Fibroblast of mammary gland (primary cell): ENCODE data around the gene AAR2.

Experiments
- DNase-seq: peaks from one replicate; pipeline ENCODE4 v3.0.0-alpha.2; 2010; ENCODE audit warnings: low read depth
- H3K4me3 ChIP-seq: 2 replicates; pipeline ENCODE4 v1.5.1; 2011; ENCODE audit warnings: low read depth, mild to moderate bottlenecking, low read length, moderate library complexity; ENCODE audit not compliant: control insufficient read depth
- CTCF ChIP-seq: conservative IDR thresholded peaks from 2 replicates; pipeline ENCODE4 v1.5.1; 2011; ENCODE audit warnings: low read depth, low read length, inconsistent platforms; ENCODE audit not compliant: control insufficient read depth, insufficient read depth

Gene AAR2

DNA sequence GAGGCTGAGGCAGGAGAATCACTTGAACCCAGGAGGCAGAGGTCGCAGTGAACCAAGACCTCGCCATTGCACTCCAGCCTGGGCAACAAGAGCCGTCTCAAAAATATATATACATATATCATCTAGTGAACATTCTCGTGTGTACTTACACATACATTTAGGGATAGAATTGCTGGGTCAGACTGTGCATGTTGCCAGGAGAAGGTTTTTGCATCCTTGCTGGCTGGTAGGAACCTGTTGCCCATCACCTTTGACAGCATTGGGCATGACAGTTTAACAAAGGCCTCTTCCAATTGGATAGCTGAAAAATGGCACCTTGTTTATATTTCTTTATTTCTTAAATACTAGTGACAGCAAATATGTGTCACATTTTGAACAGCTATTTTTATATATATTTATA lies 5.4 kb downstream of the AAR2 start:
- no peak overlapping the region for H3K4me3 ChIP-seq
- TF ChIP-seq CTCF, result no peak
- no peak for DNase-seq

- no peak for DNase-seq
- no peak for TF ChIP-seq CTCF
- no peak overlapping the region for H3K4me3 ChIP-seq
Measured at GRCh38 chr20:36243726-36244125, 7.4 kb downstream of the AAR2 start.

GRCh38 chr20:36246401-36246800 lies 10.1 kb downstream of the AAR2 start:
- DNase-seq, result no peak
- TF ChIP-seq CTCF, result no peak
- no peak overlapping the region for H3K4me3 ChIP-seq

DNA sequence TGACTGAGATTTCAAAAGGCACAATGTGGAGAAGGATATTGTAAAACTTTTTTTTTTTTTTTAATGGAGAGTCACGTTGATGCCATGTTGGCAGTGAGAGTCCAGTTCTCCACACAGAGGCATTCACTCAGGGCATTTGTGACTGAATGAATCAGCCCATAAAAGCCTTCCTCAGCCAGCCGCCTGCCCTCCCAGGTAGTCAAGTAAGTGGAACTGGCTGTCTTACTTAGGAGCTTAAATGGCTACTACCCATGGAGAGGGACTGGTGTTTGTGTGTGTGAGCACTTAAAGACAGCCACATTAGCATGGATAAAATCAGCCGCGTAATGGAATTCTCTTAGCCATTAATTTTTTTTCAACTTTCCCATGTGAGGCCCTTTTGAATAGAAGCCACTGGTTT lies 12.6 kb downstream of the AAR2 start:
- TF ChIP-seq CTCF, result no peak
- DNase-seq, result no peak
- no peak overlapping the region for H3K4me3 ChIP-seq

DNA sequence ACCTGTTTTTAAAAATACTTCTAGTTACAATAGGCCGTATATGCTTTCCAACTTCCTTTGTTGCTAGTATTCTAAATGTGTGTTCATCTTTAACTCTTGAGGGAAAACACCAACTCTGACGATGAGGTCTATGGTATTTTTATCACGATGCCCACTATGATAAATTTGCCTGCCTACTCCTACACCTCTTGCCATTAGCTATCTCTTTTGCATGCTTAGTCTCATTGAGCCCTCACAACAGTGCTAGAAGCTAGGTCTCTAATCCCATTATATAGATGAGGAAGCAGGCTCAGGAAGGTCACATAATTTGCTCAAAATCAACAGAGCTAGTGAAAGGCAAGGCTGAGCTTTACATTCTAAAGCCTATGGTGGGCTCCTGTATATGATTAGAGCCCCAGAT lies 13.2 kb downstream of the AAR2 start:
- DNase-seq, result no peak
- no peak overlapping the region for H3K4me3 ChIP-seq
- no peak for TF ChIP-seq CTCF

GRCh38 chr20:36251426-36251825 lies 15.1 kb downstream of the AAR2 start:
- no peak for TF ChIP-seq CTCF
- no peak overlapping the region for H3K4me3 ChIP-seq
- DNase-seq, result no peak

GRCh38 chr20:36252511-36252910 lies 16.2 kb downstream of the AAR2 start:
- no peak for DNase-seq
- TF ChIP-seq CTCF, result no peak
- H3K4me3 ChIP-seq, result no peak overlapping the region
